WTC11 (cell line): ENCODE results near the gene ARHGDIG. TPM values are rescaled to one million over a fixed set of nuclear protein-coding genes. Genes with fewer than 3 reads are reported as not detected.

Experiments used
- ATAC-seq: fragments of 200-7000 bp; cut with Tn5 transposase; 2 replicates; pipeline ENCODE4 v1.10.0; 2021; ENCODE audit warnings: mild to moderate bottlenecking, moderate library complexity
- CTCF ChIA-PET: fragments of 300-600 bp; sonication (Branson Sonifier 250); formaldehyde crosslinking; loops from one replicate; lab custom pipeline; 2021; ENCODE audit warnings: antibody characterized with exemption; lab: Charles Lee
- POLR2A ChIA-PET: fragments of 350-600 bp; sonication (Branson Sonifier 250); formaldehyde crosslinking; loops from one replicate; lab custom pipeline; 2021; ENCODE audit warnings: antibody characterized with exemption; lab: Charles Lee
- DNase-seq: peaks from one replicate; pipeline ENCODE4 v3.0.0; 2021; ENCODE audit warnings: low spot score
- H3K27ac Mint-ChIP-seq: 2 replicates; pipeline ENCODE4 v1.8.0; 2021; ENCODE audit warnings: mixed read lengths
- H3K27me3 Mint-ChIP-seq: 2 replicates; pipeline ENCODE4 v1.8.0; 2021; ENCODE audit warnings: low read depth, mild to moderate bottlenecking, moderate library complexity, mixed read lengths
- H3K36me3 Mint-ChIP-seq: 2 replicates; pipeline ENCODE4 v1.8.0; 2021; ENCODE audit warnings: mixed read lengths
- H3K4me1 Mint-ChIP-seq: 2 replicates; pipeline ENCODE4 v1.8.0; 2022; ENCODE audit warnings: mixed read lengths
- H3K4me3 Mint-ChIP-seq: 2 replicates; pipeline ENCODE4 v1.8.0; 2021; ENCODE audit warnings: mild to moderate bottlenecking, moderate library complexity, mixed read lengths
- H3K9me3 Mint-ChIP-seq: 2 replicates; pipeline ENCODE4 v1.8.0; 2021; ENCODE audit warnings: mixed read lengths
- CREM ChIP-seq: sonication (generic); formaldehyde crosslinking; IDR thresholded peaks from 2 replicates; pipeline ENCODE4 v1.8.1; 2022; ENCODE audit warnings: mild to moderate bottlenecking, missing genetic modification reagents, moderate library complexity
- EMX1 ChIP-seq: fragments of 250-450 bp; sonication (Bioruptor Pico); IDR thresholded peaks from 2 replicates; pipeline ENCODE4 v1.8.0; 2021; ENCODE audit warnings: mild to moderate bottlenecking
- GTF2I ChIP-seq: fragments of 250-450 bp; sonication (Bioruptor Pico); conservative IDR thresholded peaks from 2 replicates; pipeline ENCODE4 v1.4.0; 2021; ENCODE audit warnings: mild to moderate bottlenecking
- RORB ChIP-seq: fragments of 250-450 bp; sonication (Bioruptor Pico); IDR thresholded peaks from 2 replicates; pipeline ENCODE4 v1.9.0; 2021; ENCODE audit warnings: mild to moderate bottlenecking
- SMAD3 ChIP-seq: sonication (generic); formaldehyde crosslinking; IDR thresholded peaks from 2 replicates; pipeline ENCODE4 v1.8.0; 2022; ENCODE audit warnings: missing genetic modification reagents, mild to moderate bottlenecking, borderline replicate concordance
- SMAD4 ChIP-seq: sonication (generic); formaldehyde crosslinking; IDR thresholded peaks from 2 replicates; pipeline ENCODE4 v1.8.0; 2022; ENCODE audit warnings: mild to moderate bottlenecking, missing genetic modification reagents
- SOX15 ChIP-seq: fragments of 250-450 bp; sonication (Bioruptor Pico); IDR thresholded peaks from 2 replicates; pipeline ENCODE4 v1.9.0; 2021; ENCODE audit warnings: mild to moderate bottlenecking
- TCF7 ChIP-seq: sonication (generic); formaldehyde crosslinking; IDR thresholded peaks from 2 replicates; pipeline ENCODE4 v1.8.0; 2022; ENCODE audit warnings: mild to moderate bottlenecking, low read depth, missing genetic modification reagents, moderate library complexity
- TEAD4 ChIP-seq: sonication (generic); formaldehyde crosslinking; IDR thresholded peaks from 2 replicates; pipeline ENCODE4 v1.8.0; 2022; ENCODE audit warnings: mild to moderate bottlenecking, missing genetic modification reagents
- ZNF121 ChIP-seq: sonication (generic); formaldehyde crosslinking; IDR thresholded peaks from 2 replicates; pipeline ENCODE4 v1.8.0; 2023; ENCODE audit warnings: missing genetic modification reagents
- ZNF263 ChIP-seq: sonication (generic); formaldehyde crosslinking; IDR thresholded peaks from 2 replicates; pipeline ENCODE4 v1.8.1; 2022; ENCODE audit warnings: low read depth, mild to moderate bottlenecking, moderate library complexity, missing genetic modification reagents
- ZNF671 ChIP-seq: fragments of 250-450 bp; sonication (Bioruptor Pico); IDR thresholded peaks from 2 replicates; pipeline ENCODE4 v1.8.0; 2021; ENCODE audit warnings: mild to moderate bottlenecking
- total RNA-seq: library from RNA; stranded (reverse); gene quantifications from 3 replicates; pipeline ENCODE4 v1.2.3, GENCODE V29; 2021
- TF ChIP-seq, protein P1 (sequence below): sonication (generic); formaldehyde crosslinking; IDR thresholded peaks from 2 replicates; pipeline ENCODE4 v1.8.0; 2022; ENCODE audit warnings: mild to moderate bottlenecking, missing genetic modification reagents
- TF ChIP-seq, protein P2 (sequence below): fragments of 250-450 bp; sonication (Bioruptor Pico); IDR thresholded peaks from 2 replicates; pipeline ENCODE4 v1.8.0; 2021; ENCODE audit warnings: mild to moderate bottlenecking
- TF ChIP-seq, protein P3 (sequence below): sonication (generic); formaldehyde crosslinking; IDR thresholded peaks from 2 replicates; pipeline ENCODE4 v1.8.0; 2022; ENCODE audit warnings: mild to moderate bottlenecking, missing genetic modification reagents
- TF ChIP-seq, protein P4 (sequence below): fragments of 250-450 bp; sonication (Bioruptor Pico); IDR thresholded peaks from 2 replicates; pipeline ENCODE4 v1.9.0; 2021; ENCODE audit warnings: mild to moderate bottlenecking
- TF ChIP-seq, protein P5 (sequence below): sonication (generic); formaldehyde crosslinking; IDR thresholded peaks from 2 replicates; pipeline ENCODE4 v1.8.1; 2022; ENCODE audit warnings: missing genetic modification reagents, borderline replicate concordance
- TF ChIP-seq, protein P6 (sequence below): sonication (generic); formaldehyde crosslinking; IDR thresholded peaks from 2 replicates; pipeline ENCODE4 v1.8.1; 2022; ENCODE audit warnings: mild to moderate bottlenecking, missing genetic modification reagents, moderate library complexity, borderline replicate concordance
- TF ChIP-seq, protein P7 (sequence below): sonication (generic); formaldehyde crosslinking; IDR thresholded peaks from 2 replicates; pipeline ENCODE4 v1.8.1; 2023; ENCODE audit warnings: mild to moderate bottlenecking, missing genetic modification reagents
- TF ChIP-seq, protein P8 (sequence below): sonication (generic); formaldehyde crosslinking; IDR thresholded peaks from 2 replicates; pipeline ENCODE4 v1.8.1; 2022; ENCODE audit warnings: low read depth, mild to moderate bottlenecking, moderate library complexity, missing genetic modification reagents, borderline replicate concordance

The ARHGDIG gene
- total RNA-seq, 1 experiment from 2014 or later = 4.0 TPM

DNA sequence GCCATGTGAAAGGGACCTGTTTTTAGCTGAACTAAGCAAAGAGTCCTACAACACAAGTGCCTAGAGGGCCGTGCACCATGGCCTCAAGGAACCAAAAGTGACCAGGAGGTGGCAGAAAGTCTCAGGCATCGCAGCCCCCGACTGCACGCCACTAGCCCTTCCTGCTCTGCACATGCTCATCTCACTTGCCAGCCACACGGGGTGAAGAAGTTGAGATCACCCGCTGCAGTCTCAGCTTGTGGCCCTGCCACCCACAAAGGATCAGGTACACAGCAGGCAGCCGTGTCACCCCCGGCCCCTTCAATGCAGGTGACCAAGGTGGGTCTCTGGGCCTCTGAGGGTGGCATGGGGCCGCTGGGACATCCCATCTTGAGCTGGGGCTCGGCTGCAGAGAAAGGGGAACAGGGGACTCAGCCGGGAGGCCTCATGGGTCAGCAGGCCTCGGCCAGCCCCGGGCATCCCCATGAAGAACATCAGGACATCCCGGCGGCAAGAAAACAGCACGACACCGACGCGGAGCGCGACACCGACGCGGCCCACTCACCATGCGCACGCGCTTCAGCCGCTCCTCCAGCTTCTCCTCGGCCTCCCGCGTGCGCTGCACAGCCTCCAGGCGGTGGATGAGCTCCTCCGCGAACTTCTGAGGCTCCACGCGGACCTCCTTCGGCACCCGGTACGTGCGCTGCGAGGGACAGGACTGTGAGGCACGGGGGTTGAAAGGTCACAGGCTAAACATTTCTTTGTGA, 23.5 kb downstream of the ARHGDIG start:
- TF ChIP-seq SMAD3 (CRISPR knock-in tag) (no peak), SMAD4 (no peak), EMX1 (CRISPR knock-in tag) (no peak), ZNF121 (no peak), CREM (CRISPR knock-in tag) (no peak), GTF2I (CRISPR knock-in tag) (no peak), ZNF263 (CRISPR knock-in tag) (no peak), SOX15 (CRISPR knock-in tag) (no peak), ZNF671 (CRISPR knock-in tag) (no peak), TEAD4 (no peak), RORB (CRISPR knock-in tag) (no peak), TCF7 (CRISPR knock-in tag) (no peak)
- TF ChIP-seq, protein P1, sequence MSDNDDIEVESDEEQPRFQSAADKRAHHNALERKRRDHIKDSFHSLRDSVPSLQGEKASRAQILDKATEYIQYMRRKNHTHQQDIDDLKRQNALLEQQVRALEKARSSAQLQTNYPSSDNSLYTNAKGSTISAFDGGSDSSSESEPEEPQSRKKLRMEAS = no peak
- TF ChIP-seq, protein P2, sequence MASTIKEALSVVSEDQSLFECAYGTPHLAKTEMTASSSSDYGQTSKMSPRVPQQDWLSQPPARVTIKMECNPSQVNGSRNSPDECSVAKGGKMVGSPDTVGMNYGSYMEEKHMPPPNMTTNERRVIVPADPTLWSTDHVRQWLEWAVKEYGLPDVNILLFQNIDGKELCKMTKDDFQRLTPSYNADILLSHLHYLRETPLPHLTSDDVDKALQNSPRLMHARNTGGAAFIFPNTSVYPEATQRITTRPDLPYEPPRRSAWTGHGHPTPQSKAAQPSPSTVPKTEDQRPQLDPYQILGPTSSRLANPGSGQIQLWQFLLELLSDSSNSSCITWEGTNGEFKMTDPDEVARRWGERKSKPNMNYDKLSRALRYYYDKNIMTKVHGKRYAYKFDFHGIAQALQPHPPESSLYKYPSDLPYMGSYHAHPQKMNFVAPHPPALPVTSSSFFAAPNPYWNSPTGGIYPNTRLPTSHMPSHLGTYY (CRISPR knock-in tag) = no peak
- TF ChIP-seq, protein P3, sequence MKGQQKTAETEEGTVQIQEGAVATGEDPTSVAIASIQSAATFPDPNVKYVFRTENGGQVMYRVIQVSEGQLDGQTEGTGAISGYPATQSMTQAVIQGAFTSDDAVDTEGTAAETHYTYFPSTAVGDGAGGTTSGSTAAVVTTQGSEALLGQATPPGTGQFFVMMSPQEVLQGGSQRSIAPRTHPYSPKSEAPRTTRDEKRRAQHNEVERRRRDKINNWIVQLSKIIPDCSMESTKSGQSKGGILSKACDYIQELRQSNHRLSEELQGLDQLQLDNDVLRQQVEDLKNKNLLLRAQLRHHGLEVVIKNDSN (CRISPR knock-in tag) = no peak
- TF ChIP-seq, protein P4, sequence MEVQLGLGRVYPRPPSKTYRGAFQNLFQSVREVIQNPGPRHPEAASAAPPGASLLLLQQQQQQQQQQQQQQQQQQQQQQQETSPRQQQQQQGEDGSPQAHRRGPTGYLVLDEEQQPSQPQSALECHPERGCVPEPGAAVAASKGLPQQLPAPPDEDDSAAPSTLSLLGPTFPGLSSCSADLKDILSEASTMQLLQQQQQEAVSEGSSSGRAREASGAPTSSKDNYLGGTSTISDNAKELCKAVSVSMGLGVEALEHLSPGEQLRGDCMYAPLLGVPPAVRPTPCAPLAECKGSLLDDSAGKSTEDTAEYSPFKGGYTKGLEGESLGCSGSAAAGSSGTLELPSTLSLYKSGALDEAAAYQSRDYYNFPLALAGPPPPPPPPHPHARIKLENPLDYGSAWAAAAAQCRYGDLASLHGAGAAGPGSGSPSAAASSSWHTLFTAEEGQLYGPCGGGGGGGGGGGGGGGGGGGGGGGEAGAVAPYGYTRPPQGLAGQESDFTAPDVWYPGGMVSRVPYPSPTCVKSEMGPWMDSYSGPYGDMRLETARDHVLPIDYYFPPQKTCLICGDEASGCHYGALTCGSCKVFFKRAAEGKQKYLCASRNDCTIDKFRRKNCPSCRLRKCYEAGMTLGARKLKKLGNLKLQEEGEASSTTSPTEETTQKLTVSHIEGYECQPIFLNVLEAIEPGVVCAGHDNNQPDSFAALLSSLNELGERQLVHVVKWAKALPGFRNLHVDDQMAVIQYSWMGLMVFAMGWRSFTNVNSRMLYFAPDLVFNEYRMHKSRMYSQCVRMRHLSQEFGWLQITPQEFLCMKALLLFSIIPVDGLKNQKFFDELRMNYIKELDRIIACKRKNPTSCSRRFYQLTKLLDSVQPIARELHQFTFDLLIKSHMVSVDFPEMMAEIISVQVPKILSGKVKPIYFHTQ (CRISPR knock-in tag) = no peak
- TF ChIP-seq, protein P5, sequence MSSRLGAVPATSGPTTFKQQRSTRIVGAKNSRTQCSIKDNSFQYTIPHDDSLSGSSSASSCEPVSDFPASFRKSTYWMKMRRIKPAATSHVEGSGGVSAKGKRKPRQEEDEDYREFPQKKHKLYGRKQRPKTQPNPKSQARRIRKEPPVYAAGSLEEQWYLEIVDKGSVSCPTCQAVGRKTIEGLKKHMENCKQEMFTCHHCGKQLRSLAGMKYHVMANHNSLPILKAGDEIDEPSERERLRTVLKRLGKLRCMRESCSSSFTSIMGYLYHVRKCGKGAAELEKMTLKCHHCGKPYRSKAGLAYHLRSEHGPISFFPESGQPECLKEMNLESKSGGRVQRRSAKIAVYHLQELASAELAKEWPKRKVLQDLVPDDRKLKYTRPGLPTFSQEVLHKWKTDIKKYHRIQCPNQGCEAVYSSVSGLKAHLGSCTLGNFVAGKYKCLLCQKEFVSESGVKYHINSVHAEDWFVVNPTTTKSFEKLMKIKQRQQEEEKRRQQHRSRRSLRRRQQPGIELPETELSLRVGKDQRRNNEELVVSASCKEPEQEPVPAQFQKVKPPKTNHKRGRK (CRISPR knock-in tag) = no peak
- TF ChIP-seq, protein P6, sequence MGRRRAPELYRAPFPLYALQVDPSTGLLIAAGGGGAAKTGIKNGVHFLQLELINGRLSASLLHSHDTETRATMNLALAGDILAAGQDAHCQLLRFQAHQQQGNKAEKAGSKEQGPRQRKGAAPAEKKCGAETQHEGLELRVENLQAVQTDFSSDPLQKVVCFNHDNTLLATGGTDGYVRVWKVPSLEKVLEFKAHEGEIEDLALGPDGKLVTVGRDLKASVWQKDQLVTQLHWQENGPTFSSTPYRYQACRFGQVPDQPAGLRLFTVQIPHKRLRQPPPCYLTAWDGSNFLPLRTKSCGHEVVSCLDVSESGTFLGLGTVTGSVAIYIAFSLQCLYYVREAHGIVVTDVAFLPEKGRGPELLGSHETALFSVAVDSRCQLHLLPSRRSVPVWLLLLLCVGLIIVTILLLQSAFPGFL = no peak
- TF ChIP-seq, protein P7, sequence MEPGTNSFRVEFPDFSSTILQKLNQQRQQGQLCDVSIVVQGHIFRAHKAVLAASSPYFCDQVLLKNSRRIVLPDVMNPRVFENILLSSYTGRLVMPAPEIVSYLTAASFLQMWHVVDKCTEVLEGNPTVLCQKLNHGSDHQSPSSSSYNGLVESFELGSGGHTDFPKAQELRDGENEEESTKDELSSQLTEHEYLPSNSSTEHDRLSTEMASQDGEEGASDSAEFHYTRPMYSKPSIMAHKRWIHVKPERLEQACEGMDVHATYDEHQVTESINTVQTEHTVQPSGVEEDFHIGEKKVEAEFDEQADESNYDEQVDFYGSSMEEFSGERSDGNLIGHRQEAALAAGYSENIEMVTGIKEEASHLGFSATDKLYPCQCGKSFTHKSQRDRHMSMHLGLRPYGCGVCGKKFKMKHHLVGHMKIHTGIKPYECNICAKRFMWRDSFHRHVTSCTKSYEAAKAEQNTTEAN (CRISPR knock-in tag) = no peak
- TF ChIP-seq, protein P8, sequence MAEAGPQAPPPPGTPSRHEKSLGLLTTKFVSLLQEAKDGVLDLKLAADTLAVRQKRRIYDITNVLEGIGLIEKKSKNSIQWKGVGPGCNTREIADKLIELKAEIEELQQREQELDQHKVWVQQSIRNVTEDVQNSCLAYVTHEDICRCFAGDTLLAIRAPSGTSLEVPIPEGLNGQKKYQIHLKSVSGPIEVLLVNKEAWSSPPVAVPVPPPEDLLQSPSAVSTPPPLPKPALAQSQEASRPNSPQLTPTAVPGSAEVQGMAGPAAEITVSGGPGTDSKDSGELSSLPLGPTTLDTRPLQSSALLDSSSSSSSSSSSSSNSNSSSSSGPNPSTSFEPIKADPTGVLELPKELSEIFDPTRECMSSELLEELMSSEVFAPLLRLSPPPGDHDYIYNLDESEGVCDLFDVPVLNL = no peak
- TF ChIP-seq, all 79 proteins: peak for 0
- DNase-seq = no peak
- Mint-ChIP-seq H3K27ac (peak overlapping the region; percentile 78), H3K9me3 (no peaks in the 10 kb centered on the region), H3K27me3 (no peaks in the 10 kb centered on the region), H3K4me3 (no peak overlapping the region), H3K36me3 (peaks cover 22% of the 10 kb centered on the region), H3K4me1 (no peaks in the 10 kb centered on the region)
- CTCF ChIA-PET = interaction anchor here (1.5 to 1.8 kb wide), 2 partner anchors 15 to 58 kb away, joined by 5 to 14 read pairs; no protein-coding TSS in a partner anchor
- POLR2A ChIA-PET = no interaction called here
- ATAC-seq = 0 out of 2 replicates have a peak, but pooled peaks have one; percentile 20
